ENCODE results near the gene PELI2.

PELI2 gene

DNA sequence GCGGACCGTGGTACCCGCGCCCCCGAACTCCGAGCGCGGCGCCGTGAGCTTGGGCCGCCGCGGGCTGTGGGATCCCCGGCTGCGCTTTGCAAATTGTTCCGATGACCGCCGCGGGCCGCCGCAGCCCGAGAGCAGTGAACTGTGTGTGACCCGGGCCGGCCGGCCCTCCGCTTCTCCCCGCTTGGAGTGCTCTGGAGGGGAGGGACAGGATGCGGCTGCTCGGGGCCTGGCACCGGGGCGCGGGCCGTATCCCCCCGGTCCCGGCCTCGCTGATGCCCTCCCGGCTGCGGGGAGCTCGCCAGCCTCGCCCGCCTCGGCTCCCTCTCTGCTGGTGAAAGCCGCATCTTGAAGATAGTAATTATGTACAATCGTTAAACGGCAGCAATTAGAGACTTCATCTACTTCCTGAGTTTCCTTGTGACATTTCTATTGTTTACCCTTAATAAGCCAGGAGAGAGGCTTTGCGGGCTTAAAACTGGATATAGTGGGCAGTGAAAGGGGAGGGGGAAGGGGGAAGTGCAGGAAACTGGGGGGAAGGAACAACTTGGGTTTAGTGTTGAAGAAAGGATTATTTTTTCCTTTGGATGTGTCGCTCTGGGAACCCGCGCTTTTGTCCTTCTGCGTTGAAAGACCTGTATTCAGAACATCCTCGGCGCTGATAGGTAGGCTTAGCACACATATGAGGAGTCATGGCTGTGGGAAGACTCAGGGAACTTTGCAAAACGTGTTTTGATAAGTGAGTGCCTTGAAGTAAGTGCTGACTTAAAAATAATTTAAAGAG is 1.2 kb downstream of the PELI2 start:
- DNase-seq (ENCODE audit: low read depth in 2 of 2) = no peak

DNA sequence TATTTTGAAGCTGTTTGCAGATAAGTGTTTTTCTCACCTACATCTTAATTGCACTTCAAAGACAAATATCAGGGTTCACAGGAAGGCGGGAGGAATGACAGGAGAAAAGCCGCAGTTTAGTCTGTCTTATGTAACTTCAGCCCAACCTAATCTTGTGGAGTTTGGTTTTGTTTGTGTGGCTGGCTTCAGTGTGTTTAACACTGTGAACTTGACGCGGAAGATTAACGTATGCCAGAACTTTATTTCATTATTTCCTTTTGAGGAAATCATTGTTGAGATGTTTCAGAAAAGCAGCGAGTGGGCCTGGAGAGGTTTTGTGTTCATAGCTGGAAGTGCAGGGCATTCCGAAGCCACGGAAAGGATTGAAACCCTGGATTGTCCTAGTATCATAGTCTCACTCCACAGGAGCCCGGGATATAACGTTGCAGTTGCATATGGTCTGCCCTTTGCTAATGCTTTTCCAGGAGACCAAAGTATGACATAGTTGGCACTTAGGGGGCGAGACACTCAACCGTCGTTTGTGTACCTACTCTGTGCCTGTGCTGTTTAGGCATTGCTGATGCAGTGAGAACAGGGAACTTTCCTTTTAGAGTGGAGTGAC is 2.0 kb downstream of the PELI2 start:
- DNase-seq (ENCODE audit: low read depth in 2 of 2) = no peak

- DNase-seq (ENCODE audit: low read depth in 2 of 2) = no peak
Observed at GRCh38 chr14:56121816-56122215, 3.6 kb downstream of the PELI2 start.

DNA sequence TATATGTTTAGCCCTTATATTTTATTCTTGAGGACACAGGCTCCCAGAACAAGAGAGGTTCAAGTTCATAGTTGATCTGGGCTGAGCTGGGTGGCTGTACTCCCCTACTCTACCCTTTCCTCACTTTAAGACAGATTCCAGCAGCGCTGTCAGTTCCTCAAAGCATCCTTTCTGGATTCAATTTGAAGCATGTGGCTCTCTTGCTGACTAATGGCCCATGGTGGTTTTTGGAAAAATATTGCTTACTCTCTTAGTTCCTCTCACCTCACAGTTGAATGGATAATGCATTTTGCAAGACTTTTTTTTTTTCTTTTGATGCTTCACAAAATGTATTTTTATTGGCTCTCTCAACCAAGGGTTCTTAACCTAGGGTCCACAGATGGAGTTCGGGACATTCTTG is 4.1 kb downstream of the PELI2 start:
- DNase-seq (ENCODE audit: low read depth in 2 of 2) = no peak

GRCh38 chr14:56124327-56124726 is 6.1 kb downstream of the PELI2 start:
- DNase-seq (ENCODE audit: low read depth in 2 of 2) = no peak

DNA sequence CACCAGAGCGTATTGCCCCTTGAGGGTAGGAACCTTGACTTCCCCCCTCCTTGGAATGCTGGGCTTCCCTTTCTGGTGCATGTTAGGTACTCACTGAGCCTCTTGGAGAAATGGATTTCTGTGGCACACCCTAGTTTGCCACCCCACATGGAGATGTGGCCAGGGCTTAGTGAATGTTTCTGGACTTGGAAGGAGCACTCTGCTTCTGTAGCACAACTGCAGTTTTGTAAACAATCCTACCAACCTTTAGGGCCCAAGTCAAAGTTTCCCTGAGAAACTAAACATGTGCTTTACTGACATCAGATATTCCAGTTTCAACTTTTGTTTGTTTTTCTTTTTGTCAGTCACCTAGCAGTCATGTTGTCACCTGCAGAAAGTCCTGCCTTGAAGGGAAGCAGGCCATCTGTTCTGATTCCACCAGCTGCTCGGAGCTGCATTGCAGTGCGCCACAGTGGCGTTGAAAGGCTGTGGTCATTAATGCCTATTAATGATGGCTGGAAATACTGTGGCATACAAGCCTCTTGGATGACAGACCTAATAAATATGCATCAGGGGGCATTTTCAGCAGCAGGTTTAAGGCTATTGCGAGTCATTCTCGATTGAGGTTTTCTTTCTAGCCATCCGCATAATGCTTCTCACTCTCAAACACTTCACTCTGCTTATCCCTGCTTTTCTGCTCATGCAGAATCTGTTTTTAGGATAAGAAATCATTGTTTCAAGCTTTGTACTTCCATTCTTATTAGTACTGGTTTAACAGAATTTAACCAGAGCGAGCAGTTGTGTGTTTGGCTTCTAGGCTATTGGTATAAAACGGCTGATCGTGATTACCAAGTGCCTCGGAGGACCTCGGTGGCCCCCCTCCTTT is 7.8 kb downstream of the PELI2 start:
- DNase-seq (ENCODE audit: low read depth in 2 of 2) = no peak

DNA sequence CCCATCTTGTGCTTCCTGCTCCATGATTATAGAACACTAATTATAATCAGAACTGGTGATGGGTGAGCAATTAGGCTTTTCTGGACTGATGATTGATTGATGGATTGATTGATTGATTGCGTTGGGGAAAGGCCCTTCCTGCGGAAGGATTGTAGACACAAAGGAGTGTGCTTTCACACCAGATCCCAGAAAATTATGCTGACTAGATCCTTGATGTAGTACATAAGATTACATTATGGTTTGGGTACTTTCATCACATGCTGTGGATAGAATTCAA is 8.4 kb downstream of the PELI2 start:
- DNase-seq (ENCODE audit: low read depth in 2 of 2) = no peak

- DNase-seq (ENCODE audit: low read depth in 2 of 2) = no peak
Observed at GRCh38 chr14:56127156-56127555, 8.9 kb downstream of the PELI2 start.

- no peak for DNase-seq (ENCODE audit: low read depth in 2 of 2)
Observed at GRCh38 chr14:56129092-56129491, 10.9 kb downstream of the PELI2 start.

DNA sequence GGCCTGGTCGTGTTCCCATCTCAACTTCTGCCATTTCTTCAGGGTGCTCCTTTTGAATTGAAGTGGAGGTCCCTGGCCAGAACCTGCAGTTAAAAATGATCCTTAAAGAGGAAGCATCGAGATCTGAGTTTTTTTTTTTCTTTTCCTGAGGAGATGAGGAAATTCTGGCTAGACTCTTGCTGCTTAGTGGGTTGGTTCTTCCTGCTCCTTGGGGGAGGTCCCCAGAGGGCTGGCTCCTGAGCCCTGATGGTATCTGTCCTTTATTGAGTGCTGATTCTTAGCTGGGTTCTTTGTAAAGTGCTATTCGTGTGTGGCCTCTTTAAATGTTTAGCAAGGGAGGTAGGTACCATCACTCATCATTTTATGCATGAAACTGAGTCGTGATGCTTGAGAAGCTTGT is 11.7 kb downstream of the PELI2 start:
- DNase-seq (ENCODE audit: low read depth in 2 of 2) = no peak

DNA sequence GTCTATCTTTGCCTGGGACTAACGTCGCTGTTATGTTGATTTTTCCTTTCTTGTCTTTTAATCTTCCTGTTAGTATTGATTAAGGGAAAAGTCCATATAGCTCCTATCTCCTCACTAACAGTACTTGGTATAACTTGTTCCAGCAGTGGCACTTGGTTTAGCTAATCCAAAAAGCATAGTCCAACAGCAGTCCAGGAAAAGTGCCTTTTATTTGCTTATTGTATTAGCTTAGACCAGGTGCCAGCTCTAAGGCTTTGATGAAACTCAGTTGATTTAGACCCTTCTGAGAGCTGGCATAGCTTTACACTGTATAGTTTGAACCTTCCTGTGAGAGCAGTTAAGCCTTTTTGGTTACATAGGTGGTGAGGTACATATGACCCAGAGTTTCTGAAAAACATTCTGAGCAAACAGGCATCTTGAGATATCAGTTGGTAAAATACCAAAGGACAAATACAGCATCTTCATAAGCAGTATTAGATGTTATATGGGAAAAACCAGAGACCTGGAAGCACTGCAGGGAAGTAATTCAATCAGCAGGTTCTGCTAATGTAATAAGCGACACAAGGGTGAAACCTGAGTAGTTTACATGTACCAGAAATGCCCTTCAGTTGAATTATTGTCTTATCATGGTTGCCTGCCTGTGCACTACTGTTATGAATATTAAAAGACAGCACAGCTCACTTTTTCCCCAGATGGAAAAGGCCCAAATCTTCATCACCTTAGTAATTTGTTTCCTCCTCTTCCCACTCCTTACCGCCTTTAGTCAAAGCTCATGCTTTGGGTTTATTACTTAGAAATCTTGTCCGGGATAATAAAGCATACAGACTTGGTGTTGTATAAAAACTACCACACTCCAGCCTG is 13.0 kb downstream of the PELI2 start:
- DNase-seq (ENCODE audit: low read depth in 2 of 2) = no peak

DNA sequence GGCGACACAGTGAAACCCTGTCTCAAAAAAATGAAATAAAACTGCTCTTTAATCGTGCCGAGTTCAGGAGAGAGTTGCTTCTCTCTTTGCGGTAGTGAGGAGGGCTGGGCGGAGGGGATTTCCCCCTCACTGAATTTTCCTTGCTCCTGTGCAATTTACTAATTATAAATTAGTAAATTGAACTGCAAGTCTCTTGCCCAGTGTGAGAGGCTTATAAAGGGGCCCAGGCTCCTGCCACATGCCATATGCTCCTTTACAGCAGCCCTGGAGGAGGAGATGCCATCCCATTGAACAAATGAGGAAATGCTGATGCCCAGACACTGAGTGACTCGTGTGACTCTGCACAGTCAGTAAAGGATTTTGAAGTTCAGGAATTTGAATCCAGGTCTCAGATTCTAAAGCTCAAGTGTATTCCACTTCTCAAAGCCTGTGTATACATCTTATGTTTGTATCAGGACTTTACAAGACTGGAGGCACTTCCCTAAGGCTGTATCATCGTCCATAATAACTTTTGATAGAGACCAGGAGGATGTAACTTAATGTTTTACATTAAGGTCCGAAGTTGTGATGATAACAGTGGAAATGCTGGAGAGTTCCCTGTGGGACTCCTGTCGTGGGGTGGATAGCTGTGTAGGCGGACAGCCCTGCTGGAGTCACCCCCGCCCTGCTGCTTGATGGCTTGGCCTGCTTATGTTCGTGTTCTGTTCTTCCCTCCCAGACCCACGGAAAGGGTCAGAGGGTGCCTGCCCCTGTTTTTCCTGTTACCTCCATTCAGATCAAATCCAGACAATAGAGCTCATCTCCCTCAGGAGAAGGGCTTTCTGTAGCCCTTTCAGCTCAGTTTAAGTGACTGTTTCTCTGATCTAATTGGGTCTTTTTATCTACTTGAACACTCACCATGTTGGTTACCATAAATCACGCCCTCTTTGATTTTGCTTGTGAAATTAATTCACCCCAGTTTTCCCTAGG is 13.9 kb downstream of the PELI2 start:
- no peak for DNase-seq (ENCODE audit: low read depth in 2 of 2)

DNA sequence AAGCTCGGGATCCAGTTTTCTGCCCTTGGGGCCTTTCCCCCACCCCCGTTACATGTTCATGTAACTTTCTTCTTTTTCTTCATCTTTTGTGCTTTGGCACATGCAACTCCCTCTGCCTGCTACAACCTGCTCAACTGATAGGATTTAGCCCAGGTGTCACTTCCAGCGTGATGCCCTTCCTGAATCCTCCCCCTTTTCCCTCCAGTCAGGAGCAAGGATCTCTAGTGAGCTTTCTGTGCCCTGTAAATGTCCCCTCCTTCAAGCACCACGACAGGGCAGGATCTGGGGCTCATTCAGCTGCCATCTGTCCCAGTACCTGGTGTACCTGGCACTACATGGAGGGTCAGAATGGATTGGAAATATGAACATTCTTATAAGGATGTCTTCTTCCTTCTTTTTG is 15.3 kb downstream of the PELI2 start:
- no peak for DNase-seq (ENCODE audit: low read depth in 2 of 2)

GRCh38 chr14:56135001-56135400 is 16.8 kb downstream of the PELI2 start:
- no peak for DNase-seq (ENCODE audit: low read depth in 2 of 2)

- no peak for DNase-seq (ENCODE audit: low read depth in 2 of 2)
Observed at GRCh38 chr14:56135668-56136067, 17.5 kb downstream of the PELI2 start.

- no peak for DNase-seq (ENCODE audit: low read depth in 2 of 2)
Observed at GRCh38 chr14:56136571-56137452, 18.6 kb downstream of the PELI2 start.

- no peak for DNase-seq (ENCODE audit: low read depth in 2 of 2)
Observed at GRCh38 chr14:56137453-56137807, 19.2 kb downstream of the PELI2 start.

DNA sequence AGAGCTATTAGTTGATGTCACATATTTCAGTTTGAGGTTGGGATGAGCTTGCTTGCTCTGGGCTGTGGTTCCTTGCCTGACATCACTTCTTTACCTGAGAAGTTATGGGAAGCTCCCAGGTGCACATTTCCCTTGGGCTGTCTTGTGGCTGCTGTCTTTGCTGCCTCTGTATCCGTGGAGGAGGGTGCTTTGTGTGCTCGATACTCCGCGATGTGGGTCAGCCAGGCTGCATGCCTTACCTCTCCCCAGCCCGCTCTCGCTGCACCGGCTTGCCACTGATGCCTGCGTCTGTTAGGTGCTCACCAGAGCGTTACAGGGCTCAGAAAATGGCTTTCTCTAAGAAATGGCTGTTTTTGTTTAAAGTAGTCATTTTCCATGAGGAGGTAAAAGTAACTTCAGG is 19.6 kb downstream of the PELI2 start:
- no peak for DNase-seq (ENCODE audit: low read depth in 2 of 2)

DNA sequence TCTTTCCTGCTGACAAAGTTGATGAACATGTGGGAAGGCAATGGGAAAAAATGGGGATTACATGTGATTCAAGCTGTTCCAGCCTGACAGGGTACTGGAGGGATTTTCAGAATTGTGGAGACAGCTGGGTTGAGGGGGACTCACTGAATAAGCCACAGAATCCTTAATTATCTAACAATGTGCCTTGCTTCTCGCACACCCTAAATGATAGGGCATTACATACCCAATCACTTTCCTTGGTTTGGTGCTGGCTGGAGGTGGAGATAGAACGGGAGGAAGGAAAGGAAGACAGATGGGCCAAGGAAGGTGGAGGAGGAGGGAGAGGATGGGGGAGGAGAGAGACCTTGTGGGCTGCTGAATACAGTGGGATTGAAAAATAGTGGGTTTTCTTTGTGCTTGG is 20.7 kb downstream of the PELI2 start:
- DNase-seq (ENCODE audit: low read depth in 2 of 2) = no peak

GRCh38 chr14:56142314-56142713 is 24.1 kb downstream of the PELI2 start:
- DNase-seq (ENCODE audit: low read depth in 2 of 2) = no peak
